Smooth muscle cell (in vitro differentiated cells): ENCODE results near the gene GTPBP6. TPM values are rescaled to one million over a fixed set of nuclear protein-coding genes. Genes with fewer than 3 reads are reported as not detected.

ENCODE experiments used
- DNase-seq: peaks from one replicate; lab custom pipeline; 2025; ENCODE audit not compliant: unreplicated experiment; lab: John Stamatoyannopoulos, UW
- H2AFZ ChIP-seq: fragments of 200-600 bp; sonication (generic); 2 replicates; pipeline ENCODE4 v1.6.0; 2016; ENCODE audit warnings: antibody characterized with exemption, low read depth, mild to moderate bottlenecking
- H3F3A ChIP-seq: fragments of 200-600 bp; sonication (generic); 2 replicates; pipeline ENCODE4 v1.6.0; 2017; ENCODE audit warnings: antibody characterized with exemption, low read depth
- H3K27ac ChIP-seq: fragments of 200-600 bp; sonication (generic); 2 replicates; pipeline ENCODE4 v1.5.1; 2016; ENCODE audit warnings: low read depth, mild to moderate bottlenecking
- H3K27me3 ChIP-seq: fragments of 200-600 bp; sonication (generic); 2 replicates; pipeline ENCODE4 v1.6.1; 2016; ENCODE audit warnings: low read depth, mild to moderate bottlenecking
- H3K36me3 ChIP-seq: fragments of 200-600 bp; sonication (generic); 2 replicates; pipeline ENCODE4 v1.5.1; 2016; ENCODE audit warnings: low read depth
- H3K4me1 ChIP-seq: fragments of 200-600 bp; sonication (generic); 2 replicates; pipeline ENCODE4 v1.5.1; 2016; ENCODE audit warnings: low read depth
- H3K4me2 ChIP-seq: fragments of 200-600 bp; sonication (generic); 2 replicates; pipeline ENCODE4 v1.6.0; 2016; ENCODE audit warnings: mild to moderate bottlenecking
- H3K4me3 ChIP-seq: fragments of 200-600 bp; sonication (generic); 2 replicates; pipeline ENCODE4 v1.5.1; 2016; ENCODE audit warnings: mild to moderate bottlenecking
- H3K79me2 ChIP-seq: fragments of 200-600 bp; sonication (generic); 2 replicates; pipeline ENCODE4 v1.6.0; 2016; ENCODE audit warnings: low read depth, mild to moderate bottlenecking
- H3K9ac ChIP-seq: fragments of 200-600 bp; sonication (generic); 2 replicates; pipeline ENCODE4 v1.6.0; 2016; ENCODE audit warnings: low read depth
- H3K9me3 ChIP-seq: fragments of 200-600 bp; sonication (generic); replicated peaks from 2 replicates; pipeline ENCODE4 v1.5.1; 2016; ENCODE audit warnings: low read depth
- H4K20me1 ChIP-seq: fragments of 200-600 bp; sonication (generic); 2 replicates; pipeline ENCODE4 v1.6.0; 2016; ENCODE audit warnings: low read depth
- CTCF ChIP-seq: fragments of 200-600 bp; sonication (generic); IDR thresholded peaks from 2 replicates; pipeline ENCODE4 v1.5.1; 2017; ENCODE audit warnings: borderline replicate concordance, mild to moderate bottlenecking, antibody characterized with exemption; ENCODE audit not compliant: insufficient read depth, poor library complexity, severe bottlenecking
- WGBS: methylation state at CpG from one replicate; pipeline ENCODE4 v1.1.7; 2016; ENCODE audit warnings: low lambda C conversion rate; 5-methylcytosine and 5-hydroxymethylcytosine counted together
- polyA plus RNA-seq: library from polyadenylated mRNA; unstranded; fragments of >200 nt; fragmentation: Nextera tagmentation; extraction: Ambion mirVana; gene quantifications from 2 replicates; pipeline ENCODE4 v1.2.1, GENCODE V29; 2016
- total RNA-seq: library from RNA; depleted of rRNA; stranded (reverse); fragments of >200 nt; gene quantifications from 2 replicates; pipeline ENCODE4 v1.2.3, GENCODE V29; 2014

GTPBP6 gene
- total RNA-seq (25.3 TPM in 2 replicates), polyA plus RNA-seq (45.7 and 59.5 TPM in 2 replicates)

GRCh38 chrX:318739-319578, at the start of gene GTPBP6:
GTPBP6 (minus strand) TSS chrX:318796; CDS start chrX:318787, 9 bp downstream.
- peaks cover 15% of the 10 kb centered on the region for H3K79me2 ChIP-seq
- H3F3A ChIP-seq = peaks cover 3% of the 10 kb centered on the region
- no peaks in the 10 kb centered on the region for H3K9me3 ChIP-seq
- peaks cover 5% of the 10 kb centered on the region for H3K4me1 ChIP-seq
- under 1% methylated on average over 94 of the region's 97 CpGs for WGBS
- H3K9ac ChIP-seq = peak within 1 kb of the TSS; percentile 99
- H3K4me2 ChIP-seq = peak within 1 kb of the TSS; percentile 97
- H2AFZ ChIP-seq = peak within 1 kb of the TSS; percentile 88
- peak within 1 kb of the TSS; percentile 95 for H3K27ac ChIP-seq
- peak within 1 kb of the TSS; percentile 97 for H3K4me3 ChIP-seq
- no peak for DNase-seq
- peaks cover 13% of the 10 kb centered on the region for H4K20me1 ChIP-seq
- TF ChIP-seq CTCF = no peak
- no peaks in the 10 kb centered on the region for H3K27me3 ChIP-seq
- no peaks in the 10 kb centered on the region for H3K36me3 ChIP-seq

GRCh38 chrX:367866-368265, 49.3 kb upstream of the GTPBP6 start:
- Histone ChIP-seq H3K4me3 (no peak overlapping the region), H3K36me3 (no peaks in the 10 kb centered on the region), H3K4me1 (peaks cover 13% of the 10 kb centered on the region), H3F3A (no peaks in the 10 kb centered on the region), H3K27ac (no peak overlapping the region), H3K4me2 (no peak overlapping the region), H2AFZ (no peak overlapping the region), H3K9me3 (no peaks in the 10 kb centered on the region), H3K79me2 (peaks cover 3% of the 10 kb centered on the region), H3K9ac (no peak overlapping the region), H3K27me3 (peaks cover 12% of the 10 kb centered on the region), H4K20me1 (peaks cover 50% of the 10 kb centered on the region)
- DNase-seq = no peak
- 90% methylated on average over 12 of the region's 17 CpGs for WGBS
- TF ChIP-seq CTCF = no peak

- Histone ChIP-seq H3F3A (no peaks in the 10 kb centered on the region), H3K4me1 (peaks cover 8% of the 10 kb centered on the region), H3K79me2 (peaks cover 3% of the 10 kb centered on the region), H3K27ac (no peak overlapping the region), H3K9ac (no peak overlapping the region), H2AFZ (no peak overlapping the region), H3K4me2 (no peak overlapping the region), H3K27me3 (peaks cover 8% of the 10 kb centered on the region), H3K4me3 (no peak overlapping the region), H3K36me3 (no peaks in the 10 kb centered on the region), H4K20me1 (peaks cover 44% of the 10 kb centered on the region), H3K9me3 (no peaks in the 10 kb centered on the region)
- 97% methylated on average over 16 of the region's 16 CpGs for WGBS
- no peak for DNase-seq
- no peak for TF ChIP-seq CTCF
Observed at GRCh38 chrX:367349-367748, 48.8 kb upstream of the GTPBP6 start.
